ENCODE data around the gene STARD4.
A peak's percentile ranks its signal among the peaks of the same experiment; 100 is the strongest.

STARD4 gene

GRCh38 chr5:111548992-111549649, 36.8 kb upstream of the STARD4 start:
- H4K91ac ChIP-seq (ENCODE audit: low read length): no peak overlapping the region
- no peak overlapping the region for H3K23ac ChIP-seq (ENCODE audit: low read length in 2 of 2)
- H2BK12ac ChIP-seq (ENCODE audit: low read length in 2 of 2): peak overlapping the region in 1 of 2 experiments; percentile 45
- no peaks in the 10 kb centered on the region for H3K4me1 ChIP-seq (ENCODE audit: control insufficient read depth, insufficient read depth, low read depth, low read length)
- no peaks in the 10 kb centered on the region for H3K27me3 ChIP-seq (ENCODE audit: control insufficient read depth in 1 of 2, insufficient read depth in 1 of 2, low read length in 2 of 2)
- no peak overlapping the region for H2BK5ac ChIP-seq (ENCODE audit: low read depth, low read length, poor library complexity, severe bottlenecking)
- H3K14ac ChIP-seq (ENCODE audit: low read length in 2 of 2): no peak overlapping the region
- H3K4me2 ChIP-seq (ENCODE audit: low read length, poor library complexity, severe bottlenecking): no peak overlapping the region
- no peak overlapping the region for H3K9ac ChIP-seq (ENCODE audit: low read length)
- no peak overlapping the region for H2AK5ac ChIP-seq (ENCODE audit: low read length, severe bottlenecking)
- DNase-seq: peak; percentile 68
- no peak overlapping the region for H2BK120ac ChIP-seq (ENCODE audit: low read depth, low read length)
- 56% methylated on average over 3 of the region's 6 CpGs for WGBS
- no peaks in the 10 kb centered on the region for H3K36me3 ChIP-seq (ENCODE audit: control insufficient read depth in 1 of 2, insufficient read depth in 2 of 2, low read depth in 1 of 2, low read length in 2 of 2)
- no peak overlapping the region for H4K8ac ChIP-seq (ENCODE audit: low read length)
- H3K27ac ChIP-seq (ENCODE audit: low read length, poor library complexity, severe bottlenecking): no peak overlapping the region
- no peak overlapping the region for H3K4ac ChIP-seq (ENCODE audit: low read depth in 1 of 2, low read length in 2 of 2)
- peaks cover 3% of the 10 kb centered on the region for H3K9me3 ChIP-seq (ENCODE audit: control insufficient read depth, low read length)
- no peak overlapping the region for H3K18ac ChIP-seq (ENCODE audit: low read depth in 1 of 2, low read length in 2 of 2)
- no peak overlapping the region for H2AFZ ChIP-seq (ENCODE audit: low read depth, low read length)
- no peaks in the 10 kb centered on the region for H3K79me1 ChIP-seq (replicated peaks; ENCODE audit: low read length, poor library complexity, severe bottlenecking)
- no peak overlapping the region for H3K4me3 ChIP-seq (ENCODE audit: insufficient read depth in 1 of 2, low read depth in 1 of 2, low read length in 2 of 2)
- H2BK15ac ChIP-seq (ENCODE audit: low read depth, poor library complexity, severe bottlenecking): no peak overlapping the region

- H3K36me3 ChIP-seq (ENCODE audit: control insufficient read depth in 1 of 2, insufficient read depth in 2 of 2, low read depth in 1 of 2, low read length in 2 of 2): no peaks in the 10 kb centered on the region
- H4K8ac ChIP-seq (ENCODE audit: low read length): no peak overlapping the region
- no peak overlapping the region for H3K14ac ChIP-seq (ENCODE audit: low read length in 2 of 2)
- no peaks in the 10 kb centered on the region for H3K27me3 ChIP-seq (ENCODE audit: control insufficient read depth in 1 of 2, insufficient read depth in 1 of 2, low read length in 2 of 2)
- no peak overlapping the region for H2AFZ ChIP-seq (ENCODE audit: low read depth, low read length)
- H3K4ac ChIP-seq (ENCODE audit: low read depth in 1 of 2, low read length in 2 of 2): peak overlapping the region in 1 of 2 experiments; percentile 60
- H3K4me1 ChIP-seq (ENCODE audit: control insufficient read depth, insufficient read depth, low read depth, low read length): no peaks in the 10 kb centered on the region
- no peak overlapping the region for H3K27ac ChIP-seq (ENCODE audit: low read length, poor library complexity, severe bottlenecking)
- H4K91ac ChIP-seq (ENCODE audit: low read length): peak overlapping the region; percentile 57
- no peak overlapping the region for H2BK5ac ChIP-seq (ENCODE audit: low read depth, low read length, poor library complexity, severe bottlenecking)
- DNase-seq: no peak
- WGBS: 87% methylated on average over 3 of the region's 6 CpGs
- H3K4me3 ChIP-seq (ENCODE audit: insufficient read depth in 1 of 2, low read depth in 1 of 2, low read length in 2 of 2): no peak overlapping the region
- H3K18ac ChIP-seq (ENCODE audit: low read depth in 1 of 2, low read length in 2 of 2): no peak overlapping the region
- peak overlapping the region in 1 of 2 experiments; percentile 28 for H2BK12ac ChIP-seq (ENCODE audit: low read length in 2 of 2)
- no peaks in the 10 kb centered on the region for H3K9me3 ChIP-seq (ENCODE audit: control insufficient read depth, low read length)
- H3K23ac ChIP-seq (ENCODE audit: low read length in 2 of 2): no peak overlapping the region
- H3K4me2 ChIP-seq (ENCODE audit: low read length, poor library complexity, severe bottlenecking): no peak overlapping the region
- H2BK15ac ChIP-seq (ENCODE audit: low read depth, poor library complexity, severe bottlenecking): no peak overlapping the region
- no peaks in the 10 kb centered on the region for H3K79me1 ChIP-seq (replicated peaks; ENCODE audit: low read length, poor library complexity, severe bottlenecking)
- H3K9ac ChIP-seq (ENCODE audit: low read length): no peak overlapping the region
- H2AK5ac ChIP-seq (ENCODE audit: low read length, severe bottlenecking): peak overlapping the region; percentile 18
- no peak overlapping the region for H2BK120ac ChIP-seq (ENCODE audit: low read depth, low read length)
These were observed 36.1 kb upstream of the STARD4 start for GRCh38 chr5:111548348-111548950.

DNA sequence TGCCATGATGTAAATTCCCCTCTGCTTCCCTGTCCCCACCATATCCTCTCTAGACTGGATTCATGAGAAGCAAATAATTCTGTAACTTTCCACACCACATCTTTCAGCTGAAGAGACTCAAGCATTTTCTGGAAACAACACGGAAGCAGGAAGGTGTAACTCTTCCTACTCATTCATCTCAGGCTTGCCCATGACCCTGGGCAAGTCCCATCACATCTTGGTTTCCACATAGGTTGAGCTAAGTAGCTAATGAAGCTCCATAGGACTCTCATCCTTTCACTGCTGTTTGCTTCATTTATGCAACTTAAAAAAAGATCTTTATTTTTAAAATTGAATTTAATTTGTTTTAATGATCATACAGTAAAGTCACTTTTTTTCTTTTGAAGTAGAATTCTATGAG, 32.7 kb upstream of the STARD4 start:
- Histone ChIP-seq H3K23ac (ENCODE audit: low read length in 2 of 2) (no peak overlapping the region), H3K36me3 (ENCODE audit: control insufficient read depth in 1 of 2, insufficient read depth in 2 of 2, low read depth in 1 of 2, low read length in 2 of 2) (no peaks in the 10 kb centered on the region), H3K4me1 (ENCODE audit: control insufficient read depth, insufficient read depth, low read depth, low read length) (no peaks in the 10 kb centered on the region), H4K8ac (ENCODE audit: low read length) (no peak overlapping the region), H2BK5ac (ENCODE audit: low read depth, low read length, poor library complexity, severe bottlenecking) (no peak overlapping the region), H3K79me1 (replicated peaks; ENCODE audit: low read length, poor library complexity, severe bottlenecking) (no peaks in the 10 kb centered on the region), H3K9ac (ENCODE audit: low read length) (no peak overlapping the region), H2BK15ac (ENCODE audit: low read depth, poor library complexity, severe bottlenecking) (no peak overlapping the region), H3K4ac (ENCODE audit: low read depth in 1 of 2, low read length in 2 of 2) (no peak overlapping the region), H3K14ac (ENCODE audit: low read length in 2 of 2) (no peak overlapping the region), H3K9me3 (ENCODE audit: control insufficient read depth, low read length) (no peaks in the 10 kb centered on the region), H3K4me2 (ENCODE audit: low read length, poor library complexity, severe bottlenecking) (no peak overlapping the region), H2AFZ (ENCODE audit: low read depth, low read length) (no peak overlapping the region), H3K18ac (ENCODE audit: low read depth in 1 of 2, low read length in 2 of 2) (no peak overlapping the region), H3K4me3 (ENCODE audit: insufficient read depth in 1 of 2, low read depth in 1 of 2, low read length in 2 of 2) (no peak overlapping the region), H2BK12ac (ENCODE audit: low read length in 2 of 2) (no peak overlapping the region), H2BK120ac (ENCODE audit: low read depth, low read length) (no peak overlapping the region), H2AK5ac (ENCODE audit: low read length, severe bottlenecking) (no peak overlapping the region), H3K27me3 (ENCODE audit: control insufficient read depth in 1 of 2, insufficient read depth in 1 of 2, low read length in 2 of 2) (no peaks in the 10 kb centered on the region), H3K27ac (ENCODE audit: low read length, poor library complexity, severe bottlenecking) (no peak overlapping the region), H4K91ac (ENCODE audit: low read length) (no peak overlapping the region)
- 82% methylated on average over 1 of the region's 1 CpG for WGBS
- DNase-seq: no peak

- H2BK12ac ChIP-seq (ENCODE audit: low read length in 2 of 2): no peak overlapping the region
- no CpG with 5 or more reads among the region's 1 CpG for WGBS
- H3K9me3 ChIP-seq (ENCODE audit: control insufficient read depth, low read length): no peaks in the 10 kb centered on the region
- H3K23ac ChIP-seq (ENCODE audit: low read length in 2 of 2): no peak overlapping the region
- no peaks in the 10 kb centered on the region for H3K79me1 ChIP-seq (replicated peaks; ENCODE audit: low read length, poor library complexity, severe bottlenecking)
- no peak overlapping the region for H2BK15ac ChIP-seq (ENCODE audit: low read depth, poor library complexity, severe bottlenecking)
- H2AFZ ChIP-seq (ENCODE audit: low read depth, low read length): no peak overlapping the region
- H3K36me3 ChIP-seq (ENCODE audit: control insufficient read depth in 1 of 2, insufficient read depth in 2 of 2, low read depth in 1 of 2, low read length in 2 of 2): no peaks in the 10 kb centered on the region
- no peak overlapping the region for H2AK5ac ChIP-seq (ENCODE audit: low read length, severe bottlenecking)
- no peak overlapping the region for H3K4me3 ChIP-seq (ENCODE audit: insufficient read depth in 1 of 2, low read depth in 1 of 2, low read length in 2 of 2)
- no peak overlapping the region for H2BK5ac ChIP-seq (ENCODE audit: low read depth, low read length, poor library complexity, severe bottlenecking)
- no peak overlapping the region for H3K4ac ChIP-seq (ENCODE audit: low read depth in 1 of 2, low read length in 2 of 2)
- no peak overlapping the region for H4K91ac ChIP-seq (ENCODE audit: low read length)
- no peak overlapping the region for H3K27ac ChIP-seq (ENCODE audit: low read length, poor library complexity, severe bottlenecking)
- no peak overlapping the region for H4K8ac ChIP-seq (ENCODE audit: low read length)
- H3K4me2 ChIP-seq (ENCODE audit: low read length, poor library complexity, severe bottlenecking): no peak overlapping the region
- no peak for DNase-seq
- no peak overlapping the region for H3K9ac ChIP-seq (ENCODE audit: low read length)
- H2BK120ac ChIP-seq (ENCODE audit: low read depth, low read length): no peak overlapping the region
- no peaks in the 10 kb centered on the region for H3K27me3 ChIP-seq (ENCODE audit: control insufficient read depth in 1 of 2, insufficient read depth in 1 of 2, low read length in 2 of 2)
- H3K14ac ChIP-seq (ENCODE audit: low read length in 2 of 2): no peak overlapping the region
- H3K18ac ChIP-seq (ENCODE audit: low read depth in 1 of 2, low read length in 2 of 2): no peak overlapping the region
- H3K4me1 ChIP-seq (ENCODE audit: control insufficient read depth, insufficient read depth, low read depth, low read length): no peaks in the 10 kb centered on the region
These were observed 25.0 kb upstream of the STARD4 start for GRCh38 chr5:111537141-111538024.
